ENCODE data around the gene SLC31A2.

The SLC31A2 gene

DNA sequence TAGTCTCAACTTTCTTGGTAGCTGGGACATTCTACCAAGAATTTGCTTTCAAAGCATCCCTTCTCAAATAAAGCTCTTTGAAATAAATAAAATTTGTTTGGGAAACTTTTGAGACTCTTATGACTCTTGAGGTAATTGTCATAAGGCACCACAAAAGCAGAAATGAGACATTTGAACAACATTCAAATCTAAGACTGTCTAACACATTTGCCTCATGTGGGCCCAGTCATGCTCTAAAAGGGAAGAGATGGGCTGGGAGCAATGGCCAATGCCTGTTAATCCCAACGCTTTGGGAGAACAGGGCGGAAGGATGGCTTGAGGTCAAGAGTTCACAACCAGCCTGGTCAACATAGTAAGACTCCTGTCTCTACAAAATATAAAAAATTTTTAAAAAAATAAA lies 26.4 kb downstream of the SLC31A2 start:
- no peak for DNase-seq (ENCODE audit: extremely low read depth, insufficient read length)
- Histone ChIP-seq H3K27me3 (replicated peaks; ENCODE audit: control insufficient read depth, insufficient read depth, low read length) (no peaks in the 10 kb centered on the region), H3K36me3 (ENCODE audit: control insufficient read depth, insufficient read depth, low read length) (peaks cover 32% of the 10 kb centered on the region), H3K4me3 (replicated peaks; ENCODE audit: low read depth, low read length) (no peak overlapping the region)
- TF ChIP-seq, protein P1, sequence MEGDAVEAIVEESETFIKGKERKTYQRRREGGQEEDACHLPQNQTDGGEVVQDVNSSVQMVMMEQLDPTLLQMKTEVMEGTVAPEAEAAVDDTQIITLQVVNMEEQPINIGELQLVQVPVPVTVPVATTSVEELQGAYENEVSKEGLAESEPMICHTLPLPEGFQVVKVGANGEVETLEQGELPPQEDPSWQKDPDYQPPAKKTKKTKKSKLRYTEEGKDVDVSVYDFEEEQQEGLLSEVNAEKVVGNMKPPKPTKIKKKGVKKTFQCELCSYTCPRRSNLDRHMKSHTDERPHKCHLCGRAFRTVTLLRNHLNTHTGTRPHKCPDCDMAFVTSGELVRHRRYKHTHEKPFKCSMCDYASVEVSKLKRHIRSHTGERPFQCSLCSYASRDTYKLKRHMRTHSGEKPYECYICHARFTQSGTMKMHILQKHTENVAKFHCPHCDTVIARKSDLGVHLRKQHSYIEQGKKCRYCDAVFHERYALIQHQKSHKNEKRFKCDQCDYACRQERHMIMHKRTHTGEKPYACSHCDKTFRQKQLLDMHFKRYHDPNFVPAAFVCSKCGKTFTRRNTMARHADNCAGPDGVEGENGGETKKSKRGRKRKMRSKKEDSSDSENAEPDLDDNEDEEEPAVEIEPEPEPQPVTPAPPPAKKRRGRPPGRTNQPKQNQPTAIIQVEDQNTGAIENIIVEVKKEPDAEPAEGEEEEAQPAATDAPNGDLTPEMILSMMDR (IDR thresholded peaks at IDR 0.05; ENCODE audit: insufficient read depth, low read length, poor library complexity, severe bottlenecking) = no peak

DNA sequence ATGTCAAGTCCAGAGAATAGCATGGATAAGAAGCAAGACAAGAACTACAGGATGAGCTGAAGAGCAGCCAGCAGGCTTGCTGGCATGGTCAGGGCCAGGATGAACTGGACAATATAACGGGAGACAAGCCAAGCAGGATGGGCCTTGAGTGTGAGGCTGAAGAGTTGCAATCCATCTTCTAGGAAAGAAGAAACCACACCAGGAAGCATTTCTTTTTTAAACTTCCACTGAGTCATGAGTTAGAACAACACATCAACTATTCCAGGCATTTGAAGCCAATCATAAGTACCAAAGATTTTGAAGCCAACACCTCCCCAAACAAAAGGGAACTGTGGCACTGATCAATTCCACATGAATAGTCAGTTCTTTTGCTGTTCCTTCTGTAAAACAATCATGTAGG lies 27.3 kb downstream of the SLC31A2 start:
- Histone ChIP-seq H3K36me3 (ENCODE audit: control insufficient read depth, insufficient read depth, low read length) (peaks cover 31% of the 10 kb centered on the region), H3K4me3 (replicated peaks; ENCODE audit: low read depth, low read length) (no peak overlapping the region), H3K27me3 (replicated peaks; ENCODE audit: control insufficient read depth, insufficient read depth, low read length) (no peaks in the 10 kb centered on the region)
- TF ChIP-seq, protein P1 (IDR thresholded peaks at IDR 0.05; ENCODE audit: insufficient read depth, low read length, poor library complexity, severe bottlenecking) = no peak
- no peak for DNase-seq (ENCODE audit: extremely low read depth, insufficient read length)

DNA sequence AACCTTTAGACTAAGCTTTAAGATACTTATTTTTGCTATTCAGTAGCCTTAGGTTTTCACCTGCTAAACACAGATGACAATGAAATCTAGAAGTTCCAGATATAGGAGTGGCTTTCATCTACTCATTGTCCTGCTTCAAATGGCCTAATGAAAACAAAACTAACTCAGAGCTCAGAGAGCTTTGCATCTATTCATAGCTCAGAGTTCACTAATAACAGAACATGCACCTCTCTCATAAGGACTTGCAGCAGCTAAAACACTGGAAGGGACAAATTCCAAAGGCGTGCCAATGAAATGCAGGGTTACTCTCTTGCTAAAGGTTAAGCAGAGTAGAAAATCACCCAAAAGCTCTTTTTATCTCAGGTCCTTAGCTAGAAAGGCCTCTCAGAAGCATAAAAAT lies 29.0 kb downstream of the SLC31A2 start:
- peaks cover 22% of the 10 kb centered on the region for H3K36me3 ChIP-seq (ENCODE audit: control insufficient read depth, insufficient read depth, low read length)
- TF ChIP-seq, protein P1 (IDR thresholded peaks at IDR 0.05; ENCODE audit: insufficient read depth, low read length, poor library complexity, severe bottlenecking) = no peak
- DNase-seq (ENCODE audit: extremely low read depth, insufficient read length) = no peak
- no peak overlapping the region for H3K4me3 ChIP-seq (replicated peaks; ENCODE audit: low read depth, low read length)
- H3K27me3 ChIP-seq (replicated peaks; ENCODE audit: control insufficient read depth, insufficient read depth, low read length) = no peaks in the 10 kb centered on the region

DNA sequence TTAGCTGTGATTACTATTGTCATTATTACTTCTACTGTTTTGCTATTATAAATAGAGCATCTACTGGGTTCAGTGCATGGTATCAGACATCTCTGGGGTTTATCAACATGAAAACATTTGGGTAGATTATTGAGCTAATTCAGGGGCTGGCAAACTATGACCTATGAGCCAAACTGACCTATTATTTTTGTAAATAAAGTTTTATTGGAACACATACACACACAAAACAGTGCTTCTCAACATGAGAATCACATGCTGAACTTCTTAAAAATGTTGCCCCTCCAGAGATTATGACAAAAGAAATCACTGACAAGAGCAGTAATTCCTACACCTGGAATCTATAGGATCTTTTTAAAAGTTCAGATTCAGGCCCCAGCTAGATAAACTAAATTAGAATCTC lies 30.4 kb downstream of the SLC31A2 start:
- Histone ChIP-seq H3K4me3 (replicated peaks; ENCODE audit: low read depth, low read length) (no peak overlapping the region), H3K36me3 (ENCODE audit: control insufficient read depth, insufficient read depth, low read length) (peaks cover 24% of the 10 kb centered on the region), H3K27me3 (replicated peaks; ENCODE audit: control insufficient read depth, insufficient read depth, low read length) (no peaks in the 10 kb centered on the region)
- DNase-seq (ENCODE audit: extremely low read depth, insufficient read length) = no peak
- TF ChIP-seq, protein P1 (IDR thresholded peaks at IDR 0.05; ENCODE audit: insufficient read depth, low read length, poor library complexity, severe bottlenecking) = no peak

DNA sequence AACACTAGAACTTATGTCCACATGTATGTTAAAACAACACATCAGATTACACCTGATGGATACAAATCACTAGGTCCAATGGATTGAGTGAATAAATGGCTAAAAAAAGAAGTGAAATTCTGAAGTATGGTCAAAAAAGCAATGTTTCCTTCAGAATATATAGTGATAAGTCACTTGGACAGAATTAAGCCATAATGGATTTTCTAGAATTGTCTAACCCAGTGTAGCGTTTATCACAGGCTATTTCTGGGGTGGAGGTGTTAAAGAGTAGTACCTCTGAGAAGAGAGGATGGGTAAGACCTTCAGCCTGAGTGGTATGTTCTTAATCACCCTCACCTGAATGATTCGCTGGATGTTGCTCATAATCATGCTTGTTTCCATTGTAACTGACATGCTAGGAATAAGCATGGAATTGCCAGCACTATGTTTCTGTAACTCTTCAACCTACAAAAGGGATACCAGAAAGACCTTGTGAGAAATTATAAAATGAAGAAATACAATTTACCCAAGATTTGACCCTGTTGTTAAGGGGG lies 33.2 kb downstream of the SLC31A2 start:
- no peak for DNase-seq (ENCODE audit: extremely low read depth, insufficient read length)
- peaks cover 16% of the 10 kb centered on the region for H3K36me3 ChIP-seq (ENCODE audit: control insufficient read depth, insufficient read depth, low read length)
- TF ChIP-seq, protein P1 (IDR thresholded peaks at IDR 0.05; ENCODE audit: insufficient read depth, low read length, poor library complexity, severe bottlenecking) = no peak

DNA sequence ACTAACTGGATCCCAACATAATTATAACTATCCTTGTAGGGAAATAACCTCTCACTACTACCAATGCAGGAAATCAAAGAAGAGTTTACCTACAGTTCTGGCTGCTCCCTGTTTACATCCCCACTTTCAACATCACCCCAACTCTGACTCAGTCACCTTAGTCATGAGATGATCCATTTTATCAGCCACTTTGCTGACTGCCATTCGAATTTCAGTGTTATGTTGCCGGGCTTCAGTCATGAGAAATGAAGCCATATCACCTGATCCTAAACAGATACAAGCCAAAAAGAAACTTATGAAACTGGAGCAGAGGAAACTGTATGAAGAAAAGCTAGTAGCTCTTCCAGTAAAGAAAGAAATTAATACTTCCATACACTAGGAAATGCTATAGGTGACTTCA lies 33.7 kb downstream of the SLC31A2 start:
- H3K27me3 ChIP-seq (replicated peaks; ENCODE audit: control insufficient read depth, insufficient read depth, low read length) = no peaks in the 10 kb centered on the region
- TF ChIP-seq, protein P1 (IDR thresholded peaks at IDR 0.05; ENCODE audit: insufficient read depth, low read length, poor library complexity, severe bottlenecking) = no peak
- no peak for DNase-seq (ENCODE audit: extremely low read depth, insufficient read length)
- H3K4me3 ChIP-seq (replicated peaks; ENCODE audit: low read depth, low read length) = no peak overlapping the region
- H3K36me3 ChIP-seq (ENCODE audit: control insufficient read depth, insufficient read depth, low read length) = peaks cover 15% of the 10 kb centered on the region

More for the DNA sequence above, 33.2 kb downstream of the SLC31A2 start:
- Histone ChIP-seq H3K27me3 (replicated peaks; ENCODE audit: control insufficient read depth, insufficient read depth, low read length) (no peaks in the 10 kb centered on the region), H3K4me3 (replicated peaks; ENCODE audit: low read depth, low read length) (no peak overlapping the region)

All from GM06990 (cell line).